HEK293T (cell line): Measurements from ENCODE around the gene ALDOA.

Experiments used
- ELF4 ChIP-seq: fragments of 450-650 bp; IDR thresholded peaks from 2 replicates; pipeline ENCODE4 v1.6.1; 2017; ENCODE audit warnings: antibody characterized with exemption
- FOXA1 ChIP-seq: fragments of 450-650 bp; IDR thresholded peaks from 2 replicates; pipeline ENCODE4 v1.6.1; 2016; ENCODE audit warnings: mild to moderate bottlenecking
- FOXM1 ChIP-seq: fragments of 450-650 bp; IDR thresholded peaks from 2 replicates; pipeline ENCODE4 v1.6.1; 2017; ENCODE audit warnings: mild to moderate bottlenecking, borderline replicate concordance
- HDGF ChIP-seq: fragments of 450-650 bp; IDR thresholded peaks from 2 replicates; pipeline ENCODE4 v1.6.1; 2017; ENCODE audit warnings: antibody characterized with exemption, borderline replicate concordance
- L3MBTL2 ChIP-seq: fragments of 450-650 bp; conservative IDR thresholded peaks from 2 replicates; pipeline ENCODE4 v1.6.1; 2016; ENCODE audit warnings: mild to moderate bottlenecking
- PKNOX1 ChIP-seq: fragments of 450-650 bp; IDR thresholded peaks from 2 replicates; pipeline ENCODE4 v1.6.1; 2016
- SP1 ChIP-seq: fragments of 450-650 bp; IDR thresholded peaks from 2 replicates; pipeline ENCODE4 v1.6.1; 2017
- SUZ12 ChIP-seq: fragments of 450-650 bp; IDR thresholded peaks from 2 replicates; pipeline ENCODE4 v1.6.1; 2016; ENCODE audit warnings: mild to moderate bottlenecking
- TARDBP ChIP-seq: fragments of 450-650 bp; IDR thresholded peaks from 2 replicates; pipeline ENCODE4 v1.6.1; 2016

DNA sequence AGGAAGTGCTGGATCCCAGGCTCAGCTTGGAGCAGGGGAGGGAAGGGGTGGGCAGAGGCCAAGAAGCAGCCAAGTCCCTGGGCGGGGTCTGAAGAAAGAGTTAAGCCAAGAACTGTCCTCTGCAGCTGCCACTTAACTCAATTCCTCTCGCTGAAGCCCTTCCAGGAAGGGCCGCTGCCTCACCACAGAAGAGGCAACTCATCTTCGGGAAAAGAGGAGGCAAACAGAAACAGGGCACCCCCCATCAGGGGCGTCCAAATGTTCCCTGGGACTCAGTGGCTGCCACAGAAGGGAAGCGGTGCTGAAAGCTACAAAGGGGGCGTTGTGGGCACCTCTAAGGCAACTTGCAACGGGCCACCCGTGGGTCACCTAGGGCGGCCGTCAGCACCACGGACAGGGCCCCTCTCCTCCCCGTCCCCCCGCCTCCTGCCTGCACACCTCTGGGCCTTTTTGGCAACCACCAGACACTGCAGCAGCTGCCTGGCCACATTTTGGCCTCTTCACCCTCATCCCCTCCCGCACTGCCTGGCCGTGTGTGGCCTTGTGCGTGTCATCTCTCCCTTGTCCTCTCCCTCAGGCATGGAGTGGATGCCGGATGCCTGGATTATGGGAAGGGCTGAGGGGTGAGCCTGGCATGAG is 37.0 kb upstream of the ALDOA start:
- TF ChIP-seq TARDBP (no peak), FOXA1 (no peak), SP1 (no peak), SUZ12 (no peak), HDGF (no peak), L3MBTL2 (no peak), ELF4 (no peak), FOXM1 (no peak), PKNOX1 (no peak)
